ENCODE results near the gene BAX.
A peak's percentile ranks its signal among the peaks of the same experiment; 100 is the strongest.

The BAX gene

GRCh38 chr19:48933382-48933932, 21.2 kb upstream of the BAX start, which contains the start of gene DHDH:
Gene DHDH, plus strand, starts transcription at chr19:48933699. Its CDS starts 23 bp downstream, at chr19:48933722.
- peak; percentile 96 for DNase-seq

- no peak for DNase-seq
These were observed 19.8 kb upstream of the BAX start for GRCh38 chr19:48934837-48935236.

- DNase-seq = no peak
These were observed 18.8 kb upstream of the BAX start for GRCh38 chr19:48935864-48936263.

GRCh38 chr19:48938256-48938655, 16.4 kb upstream of the BAX start:
- DNase-seq = no peak

- DNase-seq = no peak
These were observed 13.8 kb upstream of the BAX start for GRCh38 chr19:48940902-48941301.

- no peak for DNase-seq
These were observed 11.6 kb upstream of the BAX start for GRCh38 chr19:48943081-48943480.

- no peak for DNase-seq
These were observed 9.3 kb upstream of the BAX start for GRCh38 chr19:48945415-48945814.

- no peak for DNase-seq
These were observed 8.9 kb upstream of the BAX start for GRCh38 chr19:48945817-48946216.

- DNase-seq = no peak
These were observed 8.0 kb upstream of the BAX start for GRCh38 chr19:48946463-48947257.

GRCh38 chr19:48947258-48947542, 7.5 kb upstream of the BAX start:
- DNase-seq = no peak

- DNase-seq = no peak
These were observed 4.5 kb upstream of the BAX start for GRCh38 chr19:48950159-48950558.

- DNase-seq = no peak
These were observed 3.7 kb upstream of the BAX start for GRCh38 chr19:48950830-48951519.

- no peak for DNase-seq
These were observed 1.5 kb upstream of the BAX start for GRCh38 chr19:48953141-48953540.

GRCh38 chr19:48953990-48954594, 583 bp upstream of the BAX start:
- DNase-seq = no peak

GRCh38 chr19:48955308-48955958, 758 bp downstream of the BAX start:
- no peak for DNase-seq

GRCh38 chr19:48958006-48958405, 3.3 kb downstream of the BAX start:
- no peak for DNase-seq

GRCh38 chr19:48959341-48960239, 4.9 kb downstream of the BAX start:
- no peak for DNase-seq

GRCh38 chr19:48961051-48961649, 6.5 kb downstream of the BAX start:
- DNase-seq = no peak

GRCh38 chr19:48961673-48962028, 7.0 kb downstream of the BAX start:
- DNase-seq = no peak

- no peak for DNase-seq
These were observed 7.6 kb downstream of the BAX start for GRCh38 chr19:48962029-48962848.

- DNase-seq = no peak
These were observed 8.1 kb downstream of the BAX start for GRCh38 chr19:48962849-48963165.
